Peyer's patch (tissue), 4 donors: Measurements from ENCODE around the gene PIEZO2.

Experiments
- CTCF ChIP-seq, 6 experiments: fragments of 450-650 bp in 4 of 6; fragments of 200-600 bp in 2 of 6; sonication (generic) in 1 of 6; IDR thresholded peaks; one replicate each; pipeline ENCODE4 v1.5.1; 2017 to 2019; ENCODE audit warnings: antibody characterized with exemption in 6 of 6, mild to moderate bottlenecking in 3 of 6, moderate library complexity in 1 of 6
- POLR2A ChIP-seq, 2 donors: fragments of 450-650 bp; IDR thresholded peaks; one replicate each; pipeline ENCODE4 v1.5.1; 2017; ENCODE audit warnings: antibody characterized with exemption in 2 of 2, mild to moderate bottlenecking in 2 of 2, moderate library complexity in 2 of 2

GRCh38 chr18:11025671-11026070, 123.7 kb downstream of the PIEZO2 start:
- TF ChIP-seq CTCF (IDR thresholded peaks at IDR 0.05) (no peak), POLR2A (IDR thresholded peaks at IDR 0.05) (no peak)
